ENCODE data around the gene GNAQ.

Gene GNAQ

DNA sequence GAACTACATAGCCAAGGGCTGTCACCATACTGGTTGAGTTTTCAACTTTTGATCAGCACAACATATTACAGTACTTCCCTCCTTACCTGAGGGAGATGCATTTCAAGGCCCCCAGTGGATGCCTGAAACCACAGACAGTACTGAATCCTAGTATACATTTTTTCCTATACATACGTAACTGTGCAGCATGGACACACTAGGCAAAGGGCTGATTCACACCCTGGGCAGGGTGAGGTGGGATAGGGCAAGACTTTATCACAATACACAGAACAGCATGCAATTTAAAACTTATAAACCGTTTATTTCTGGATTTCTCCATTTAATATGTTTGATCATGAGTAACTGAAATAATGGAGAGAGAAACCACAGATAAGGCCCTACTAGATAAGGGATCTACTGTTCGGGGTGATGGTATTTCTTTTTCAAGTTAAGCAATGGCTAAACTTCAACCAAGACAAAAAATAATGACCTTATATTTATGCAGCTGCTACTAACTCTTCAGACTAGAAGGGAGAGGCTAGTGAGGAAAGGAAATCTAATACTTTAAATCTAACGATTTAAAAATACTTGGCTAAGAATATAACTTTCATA is 196.6 kb downstream of the GNAQ start:
- DNase-seq = no peak

- no peak for DNase-seq
Observed at GRCh38 chr9:77833561-77834429, 197.8 kb downstream of the GNAQ start.

DNA sequence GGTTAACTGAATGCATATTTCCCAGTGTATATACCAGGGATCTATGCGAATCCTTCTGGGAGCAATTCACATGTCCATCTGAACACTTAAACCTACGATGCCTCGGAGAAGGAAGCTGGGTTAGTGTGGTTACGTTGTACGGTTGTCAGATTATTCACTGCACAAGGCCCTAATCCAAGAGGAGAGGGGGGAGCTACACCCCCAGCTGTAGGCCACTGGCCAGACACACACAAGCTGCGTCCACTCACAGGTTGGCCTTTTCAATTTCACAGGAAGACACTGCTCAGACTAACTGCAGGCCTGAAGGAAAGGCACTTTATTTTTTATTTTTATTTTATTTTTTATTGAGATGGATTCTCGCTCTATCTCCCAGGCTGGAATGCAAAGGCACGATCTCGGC is 199.0 kb downstream of the GNAQ start:
- no peak for DNase-seq

DNA sequence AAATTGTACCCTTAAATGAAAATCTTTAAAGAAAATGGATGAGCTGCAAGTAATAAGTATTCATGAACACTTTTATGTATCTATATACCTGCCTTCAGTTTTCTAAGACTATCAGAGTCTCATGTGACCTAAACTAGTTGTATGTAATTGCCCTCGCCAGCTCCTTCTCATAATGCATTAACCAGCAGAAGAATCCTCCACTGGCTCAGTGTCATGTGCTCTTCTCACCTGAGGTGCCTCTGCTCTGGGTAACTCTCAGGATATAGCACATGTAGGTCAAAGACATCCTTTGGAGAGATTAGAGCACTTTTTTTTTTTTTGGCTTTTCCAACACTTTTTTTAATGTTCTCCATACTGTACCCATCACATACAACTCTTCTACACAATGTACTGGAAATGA is 199.8 kb downstream of the GNAQ start:
- DNase-seq = no peak

DNA sequence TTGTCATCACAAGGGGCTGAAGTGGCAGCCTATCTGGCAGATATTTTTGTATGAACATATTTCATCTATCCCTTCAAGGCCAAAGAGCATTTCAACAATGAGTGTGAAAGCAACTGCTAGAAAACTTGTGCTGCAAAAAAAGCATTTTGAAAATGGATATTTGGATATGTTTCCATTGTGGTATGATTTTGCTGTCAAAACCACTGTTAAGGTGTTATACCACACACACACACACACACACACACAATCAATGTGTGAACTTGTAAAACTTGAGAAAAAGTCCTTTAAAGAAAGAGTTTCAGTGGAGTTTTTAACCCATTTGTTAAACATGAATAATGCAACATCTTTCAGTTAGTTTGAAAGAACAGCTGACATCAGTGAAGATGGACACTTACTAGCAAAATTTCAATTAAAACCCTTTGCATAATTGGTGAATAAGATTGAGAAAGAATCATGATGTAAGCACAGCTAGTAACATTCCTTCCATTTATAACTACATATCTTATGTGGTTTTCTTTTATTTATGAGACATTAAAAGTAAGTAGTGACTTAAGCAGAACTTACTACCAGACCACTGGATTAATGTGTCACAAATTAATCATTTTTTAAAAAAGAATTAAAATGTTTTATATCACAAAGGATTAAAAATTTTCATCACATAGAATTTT is 200.9 kb downstream of the GNAQ start:
- no peak for DNase-seq

- no peak for DNase-seq
Observed at GRCh38 chr9:77829420-77829819, 202.2 kb downstream of the GNAQ start.

- no peak for DNase-seq
Observed at GRCh38 chr9:77827104-77827784, 204.4 kb downstream of the GNAQ start.

GRCh38 chr9:77826621-77827020 is 205.0 kb downstream of the GNAQ start:
- DNase-seq = no peak

GRCh38 chr9:77826116-77826515 is 205.5 kb downstream of the GNAQ start:
- no peak for DNase-seq

GRCh38 chr9:77825361-77825760 is 206.2 kb downstream of the GNAQ start:
- no peak for DNase-seq

DNA sequence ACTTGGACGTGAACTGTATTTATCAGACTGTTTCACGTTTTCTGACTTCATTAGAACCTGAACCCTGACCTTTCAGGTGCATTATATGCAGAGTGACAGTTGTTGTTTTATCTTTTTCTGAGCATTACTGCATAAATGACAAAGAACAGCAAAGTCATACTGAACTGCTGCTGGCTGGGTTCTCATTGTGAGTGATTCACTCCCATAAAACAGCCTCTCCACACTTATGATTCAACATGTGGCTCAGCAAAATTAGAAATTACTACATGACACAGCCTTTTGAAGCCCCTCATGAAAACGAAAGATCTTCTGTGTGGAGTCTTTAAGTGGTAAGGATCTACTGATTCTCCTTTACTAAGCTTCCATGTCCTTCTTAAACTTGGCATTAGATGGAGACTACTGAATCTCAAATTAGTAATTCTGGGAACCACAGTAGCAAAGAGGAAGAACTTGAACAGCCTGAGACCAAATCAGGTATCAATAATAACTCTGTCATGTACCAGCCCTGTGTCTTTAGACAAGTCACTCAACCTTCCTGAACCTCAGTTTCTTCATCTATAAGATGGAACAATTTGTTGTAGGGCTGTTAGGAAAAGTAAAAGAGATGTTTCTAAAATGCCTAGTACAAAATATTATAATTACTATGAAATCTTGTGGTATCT is 211.2 kb downstream of the GNAQ start:
- DNase-seq = no peak

GRCh38 chr9:77819657-77820056 is 212.0 kb downstream of the GNAQ start:
- no peak for DNase-seq

DNA sequence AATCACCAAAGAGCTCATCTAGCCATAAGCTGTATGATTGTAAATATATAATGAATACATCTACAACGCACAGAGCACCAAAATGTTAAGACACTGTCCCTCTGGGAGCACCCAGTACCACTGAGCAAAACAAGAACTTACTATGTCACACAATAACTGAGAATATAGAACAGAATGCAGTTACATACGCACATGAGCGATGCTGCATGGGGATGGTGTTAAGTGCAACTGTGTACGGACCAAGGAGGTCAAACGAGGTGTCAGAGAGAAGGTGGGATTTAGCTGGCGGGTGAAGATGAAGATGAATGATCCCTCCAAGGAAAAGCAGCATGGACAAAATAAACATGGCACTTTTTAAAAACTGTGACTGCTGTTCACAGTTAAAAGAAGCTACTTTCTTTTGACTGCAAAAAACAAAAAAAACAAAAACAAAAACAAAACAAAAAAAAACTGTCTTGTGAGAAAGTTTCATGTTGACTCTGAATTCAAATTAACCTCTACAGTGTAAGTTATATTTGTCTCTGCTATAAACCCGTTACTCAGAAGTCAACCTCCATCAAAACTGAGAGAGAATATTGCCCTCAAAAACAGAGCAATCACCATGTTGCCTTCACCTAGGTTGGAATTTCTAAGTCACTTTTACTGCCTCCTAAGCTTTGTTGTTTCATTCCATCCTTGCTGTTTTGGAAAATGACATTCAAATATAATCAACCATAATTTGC is 213.9 kb downstream of the GNAQ start:
- no peak for DNase-seq

GRCh38 chr9:77816641-77817341 is 214.8 kb downstream of the GNAQ start:
- DNase-seq = no peak

- DNase-seq = no peak
Observed at GRCh38 chr9:77815260-77815659, 216.4 kb downstream of the GNAQ start.

DNA sequence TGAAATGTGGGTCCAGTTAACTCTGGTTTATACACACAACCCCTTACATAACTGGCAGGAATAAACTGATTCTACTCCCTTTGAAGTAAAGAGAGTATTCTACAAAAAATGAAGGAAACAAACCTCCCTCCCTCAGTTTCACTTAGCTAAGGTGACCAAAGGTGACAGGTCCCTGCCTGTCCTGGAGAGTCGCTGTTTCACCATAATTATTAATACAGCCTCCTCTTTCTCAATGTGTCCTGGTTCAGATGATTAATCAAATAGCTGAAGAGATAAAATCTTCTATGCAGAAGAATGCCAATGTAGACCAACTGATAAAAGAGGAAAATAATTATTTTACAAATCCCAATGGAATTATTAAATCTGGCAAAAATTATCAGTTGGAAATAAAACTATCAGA is 219.8 kb downstream of the GNAQ start:
- no peak for DNase-seq

GRCh38 chr9:77810637-77811119 is 220.9 kb downstream of the GNAQ start:
- DNase-seq = no peak

GRCh38 chr9:77810047-77810446 is 221.6 kb downstream of the GNAQ start:
- DNase-seq = no peak

DNA sequence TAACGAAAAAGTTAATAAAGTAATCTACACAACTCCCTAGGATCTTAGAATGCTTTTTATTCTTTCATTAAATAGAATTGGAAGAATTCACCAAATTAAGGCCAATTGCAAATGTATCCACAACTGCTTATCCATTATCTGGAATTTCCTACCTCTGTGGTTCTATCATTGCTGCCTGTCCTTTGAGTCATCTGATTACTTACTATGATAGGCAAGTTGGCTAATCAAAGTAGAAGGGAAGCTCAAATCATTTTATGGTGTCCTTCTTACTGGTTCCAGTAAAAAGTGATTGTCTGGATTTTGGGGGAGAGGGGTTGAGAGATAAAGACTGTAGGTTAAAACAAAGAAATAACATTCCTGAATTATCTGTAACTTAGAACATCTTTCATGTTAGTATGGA is 222.1 kb downstream of the GNAQ start:
- DNase-seq = no peak

DNA sequence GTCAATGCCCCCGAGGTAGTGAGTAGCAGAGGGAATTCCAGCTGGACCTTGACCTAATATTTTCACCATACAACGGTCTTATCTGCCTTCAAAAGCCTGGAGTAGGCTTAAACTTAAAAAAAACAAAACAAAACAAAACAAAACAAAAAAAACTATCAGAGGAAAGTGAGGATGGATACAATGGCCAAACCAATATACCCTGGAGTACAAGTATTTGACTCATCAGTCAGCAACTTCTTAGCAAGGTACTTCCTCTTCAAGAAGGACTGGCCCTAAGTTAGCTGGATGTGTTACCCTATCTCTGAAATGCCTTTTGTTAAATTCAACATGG is 222.9 kb downstream of the GNAQ start:
- DNase-seq = no peak

Data from SW 1271 (cell line).